OCI-LY3 (cell line): Measurements from ENCODE around the gene MLPH.
A peak's percentile ranks its signal among the peaks of the same experiment; 100 is the strongest.

Source experiments
- H2AFZ ChIP-seq: fragments of 200-600, 300-600 bp; shearing (Covaris generic); 2 replicates; pipeline ENCODE4 v1.6.0; 2014; ENCODE audit warnings: antibody characterized with exemption, low read depth, low read length
- H3K27ac ChIP-seq: fragments of 200-600, 300-600 bp; sonication (generic); 2 replicates; pipeline ENCODE4 v1.5.1; 2014; ENCODE audit warnings: mild to moderate bottlenecking, low read length, moderate library complexity, mixed read lengths
- H3K27me3 ChIP-seq: fragments of 200-600, 300-600 bp; sonication (generic); 2 replicates; pipeline ENCODE4 v1.6.1; 2014; ENCODE audit warnings: low read depth, low read length, mixed read lengths
- H3K36me3 ChIP-seq: fragments of 200-600, 300-600 bp; sonication (generic); replicated peaks from 2 replicates; pipeline ENCODE3; 2014; ENCODE audit warnings: low read depth, low read length, mixed read lengths
- H3K4me1 ChIP-seq: fragments of 300-600, 200-600 bp; sonication (generic); 2 replicates; pipeline ENCODE4 v1.6.1; 2014; ENCODE audit warnings: low read length, mixed read lengths
- H3K4me2 ChIP-seq: fragments of 200-600, 300-600 bp; sonication (generic); 2 replicates; pipeline ENCODE4 v1.6.1; 2014; ENCODE audit warnings: low read length, mixed read lengths
- H3K4me3 ChIP-seq: fragments of 300-600, 200-600 bp; sonication (generic); 2 replicates; pipeline ENCODE4 v1.5.1; 2014; ENCODE audit warnings: antibody characterized with exemption, mild to moderate bottlenecking, low read length, moderate library complexity
- H3K79me2 ChIP-seq: fragments of 300-600, 200-600 bp; shearing (Covaris generic); 2 replicates; pipeline ENCODE4 v1.6.1; 2014; ENCODE audit warnings: mild to moderate bottlenecking, low read length, mixed read lengths
- H3K9ac ChIP-seq: fragments of 300-600, 200-600 bp; shearing (Covaris generic); 2 replicates; pipeline ENCODE4 v1.6.0; 2014; ENCODE audit warnings: mild to moderate bottlenecking, low read length, moderate library complexity
- H3K9me3 ChIP-seq: fragments of 200-600, 300-600 bp; shearing (Covaris generic); 2 replicates; pipeline ENCODE4 v1.6.1; 2014; ENCODE audit warnings: low read length, mixed read lengths; ENCODE audit not compliant: insufficient read depth
- H4K20me1 ChIP-seq: fragments of 200-600, 300-600 bp; sonication (generic); 2 replicates; pipeline ENCODE4 v1.6.1; 2016; ENCODE audit warnings: low read length, mixed read lengths; ENCODE audit not compliant: insufficient read depth
- EZH2phosphoT487 ChIP-seq: fragments of 200-600 bp; shearing (Covaris generic); IDR thresholded peaks from 2 replicates; pipeline ENCODE4 v1.6.1; 2018; ENCODE audit warnings: antibody characterized with exemption, mixed run types, low read depth
- TF ChIP-seq, protein P1 (sequence below): fragments of 200-600, 300-600 bp; sonication (generic); IDR thresholded peaks from 2 replicates; pipeline ENCODE4 v1.5.1; 2014; ENCODE audit warnings: antibody characterized with exemption, low read length, low read depth

MLPH gene

DNA sequence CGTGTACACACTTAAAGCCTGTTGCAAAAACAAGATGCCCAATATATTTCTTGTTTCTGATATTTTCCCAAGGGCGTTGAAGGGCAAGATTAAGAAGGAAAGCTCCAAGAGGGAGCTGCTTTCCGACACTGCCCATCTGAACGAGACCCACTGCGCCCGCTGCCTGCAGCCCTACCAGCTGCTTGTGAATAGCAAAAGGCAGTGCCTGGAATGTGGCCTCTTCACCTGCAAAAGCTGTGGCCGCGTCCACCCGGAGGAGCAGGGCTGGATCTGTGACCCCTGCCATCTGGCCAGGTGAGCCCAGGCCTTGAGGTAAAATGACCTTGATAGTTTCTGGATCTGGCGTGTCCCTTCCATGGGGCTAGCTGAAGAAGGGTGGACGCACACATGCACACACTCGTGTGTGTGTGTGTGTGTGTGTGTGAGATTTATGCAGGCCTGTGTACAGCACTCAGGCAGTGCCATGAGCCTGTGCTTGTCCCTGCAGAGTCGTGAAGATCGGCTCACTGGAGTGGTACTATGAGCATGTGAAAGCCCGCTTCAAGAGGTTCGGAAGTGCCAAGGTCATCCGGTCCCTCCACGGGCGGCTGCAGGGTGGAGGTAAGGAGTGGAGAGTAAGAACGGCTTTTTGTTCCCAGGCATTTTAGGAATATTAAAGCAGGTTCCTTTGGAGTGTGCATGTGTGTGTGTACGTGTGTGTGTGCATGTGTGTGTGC, 23.6 kb downstream of the MLPH start:
- peaks cover 11% of the 10 kb centered on the region for H3K4me1 ChIP-seq
- H3K79me2 ChIP-seq = no peaks in the 10 kb centered on the region
- no peak overlapping the region for H3K4me2 ChIP-seq

GRCh38 chr2:237511433-237511832, 24.4 kb downstream of the MLPH start:
- Histone ChIP-seq H3K36me3 (no peaks in the 10 kb centered on the region), H4K20me1 (no peaks in the 10 kb centered on the region), H2AFZ (no peak overlapping the region), H3K4me3 (no peak overlapping the region), H3K27ac (no peak overlapping the region), H3K9me3 (no peaks in the 10 kb centered on the region), H3K27me3 (no peaks in the 10 kb centered on the region), H3K4me2 (no peak overlapping the region), H3K9ac (no peak overlapping the region), H3K4me1 (peaks cover 12% of the 10 kb centered on the region), H3K79me2 (no peaks in the 10 kb centered on the region)
- TF ChIP-seq, protein P1, sequence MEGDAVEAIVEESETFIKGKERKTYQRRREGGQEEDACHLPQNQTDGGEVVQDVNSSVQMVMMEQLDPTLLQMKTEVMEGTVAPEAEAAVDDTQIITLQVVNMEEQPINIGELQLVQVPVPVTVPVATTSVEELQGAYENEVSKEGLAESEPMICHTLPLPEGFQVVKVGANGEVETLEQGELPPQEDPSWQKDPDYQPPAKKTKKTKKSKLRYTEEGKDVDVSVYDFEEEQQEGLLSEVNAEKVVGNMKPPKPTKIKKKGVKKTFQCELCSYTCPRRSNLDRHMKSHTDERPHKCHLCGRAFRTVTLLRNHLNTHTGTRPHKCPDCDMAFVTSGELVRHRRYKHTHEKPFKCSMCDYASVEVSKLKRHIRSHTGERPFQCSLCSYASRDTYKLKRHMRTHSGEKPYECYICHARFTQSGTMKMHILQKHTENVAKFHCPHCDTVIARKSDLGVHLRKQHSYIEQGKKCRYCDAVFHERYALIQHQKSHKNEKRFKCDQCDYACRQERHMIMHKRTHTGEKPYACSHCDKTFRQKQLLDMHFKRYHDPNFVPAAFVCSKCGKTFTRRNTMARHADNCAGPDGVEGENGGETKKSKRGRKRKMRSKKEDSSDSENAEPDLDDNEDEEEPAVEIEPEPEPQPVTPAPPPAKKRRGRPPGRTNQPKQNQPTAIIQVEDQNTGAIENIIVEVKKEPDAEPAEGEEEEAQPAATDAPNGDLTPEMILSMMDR = no peak
- TF ChIP-seq EZH2phosphoT487 = no peak

More for the DNA sequence above, 23.6 kb downstream of the MLPH start:
- no peak for TF ChIP-seq EZH2phosphoT487
- TF ChIP-seq, protein P1 = no peak
- no peak overlapping the region for H2AFZ ChIP-seq
- no peaks in the 10 kb centered on the region for H3K36me3 ChIP-seq
- no peaks in the 10 kb centered on the region for H4K20me1 ChIP-seq
- H3K27me3 ChIP-seq = no peaks in the 10 kb centered on the region
- no peak overlapping the region for H3K4me3 ChIP-seq
- no peaks in the 10 kb centered on the region for H3K9me3 ChIP-seq
- H3K9ac ChIP-seq = no peak overlapping the region
- H3K27ac ChIP-seq = no peak overlapping the region

DNA sequence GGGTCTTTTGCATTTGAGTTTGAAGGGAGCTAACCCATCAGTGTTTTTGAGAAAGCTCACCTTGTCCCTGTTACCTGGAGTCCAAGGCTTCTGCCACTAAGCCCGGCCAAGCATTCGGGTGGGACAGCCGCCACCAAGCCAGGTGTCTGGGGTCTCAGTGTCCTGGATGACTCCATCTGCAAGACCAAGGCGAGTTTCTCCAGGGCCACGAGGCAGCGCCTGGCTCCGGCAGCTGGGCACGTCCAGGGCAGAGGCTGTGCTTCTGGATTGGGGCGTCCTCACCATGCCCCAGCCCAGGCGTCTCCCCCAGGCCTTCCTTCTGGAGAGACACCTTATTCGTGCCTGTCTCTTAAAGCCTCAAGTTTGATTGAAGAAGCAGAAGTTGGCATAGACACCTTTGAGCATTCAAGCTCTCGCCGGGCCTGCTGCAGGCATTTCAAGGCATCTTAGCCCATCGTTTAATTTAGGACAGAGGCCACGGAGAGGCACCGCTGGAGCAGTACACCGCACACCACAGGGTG, 24.9 kb downstream of the MLPH start:
- H2AFZ ChIP-seq = no peak overlapping the region
- no peak overlapping the region for H3K4me3 ChIP-seq
- no peaks in the 10 kb centered on the region for H3K27me3 ChIP-seq
- no peak overlapping the region for H3K4me2 ChIP-seq
- no peaks in the 10 kb centered on the region for H3K79me2 ChIP-seq
- H3K27ac ChIP-seq = no peak overlapping the region
- H4K20me1 ChIP-seq = no peaks in the 10 kb centered on the region
- TF ChIP-seq, protein P1 = no peak
- TF ChIP-seq EZH2phosphoT487 = no peak
- no peaks in the 10 kb centered on the region for H3K36me3 ChIP-seq
- peaks cover 12% of the 10 kb centered on the region for H3K4me1 ChIP-seq
- no peak overlapping the region for H3K9ac ChIP-seq
- H3K9me3 ChIP-seq = no peaks in the 10 kb centered on the region

- H4K20me1 ChIP-seq = no peaks in the 10 kb centered on the region
- no peaks in the 10 kb centered on the region for H3K9me3 ChIP-seq
- H3K36me3 ChIP-seq = no peaks in the 10 kb centered on the region
- H3K4me3 ChIP-seq = no peak overlapping the region
- H3K27me3 ChIP-seq = no peaks in the 10 kb centered on the region
- TF ChIP-seq, protein P1 = peak; percentile 89
- TF ChIP-seq EZH2phosphoT487 = no peak
- H3K4me2 ChIP-seq = no peak overlapping the region
- H3K79me2 ChIP-seq = no peaks in the 10 kb centered on the region
- no peak overlapping the region for H3K27ac ChIP-seq
- no peak overlapping the region for H2AFZ ChIP-seq
- no peak overlapping the region for H3K9ac ChIP-seq
- peaks cover 12% of the 10 kb centered on the region for H3K4me1 ChIP-seq
Measured at GRCh38 chr2:237512774-237513466, 25.9 kb downstream of the MLPH start.
